Dedifferentiated amniotic fluid mesenchymal stem cell (primary cell): ENCODE data around the gene TPTE2.
"Not testable (repeated sequence)": the region's sequence is repeated elsewhere in the genome, so short reads cannot be mapped to it uniquely, and the experiment has no call there.

Experiments
- DNase-seq: peaks from one replicate; pipeline ENCODE4 v3.0.0-alpha.2; 2016; ENCODE audit errors: extremely low spot score

Gene TPTE2

DNA sequence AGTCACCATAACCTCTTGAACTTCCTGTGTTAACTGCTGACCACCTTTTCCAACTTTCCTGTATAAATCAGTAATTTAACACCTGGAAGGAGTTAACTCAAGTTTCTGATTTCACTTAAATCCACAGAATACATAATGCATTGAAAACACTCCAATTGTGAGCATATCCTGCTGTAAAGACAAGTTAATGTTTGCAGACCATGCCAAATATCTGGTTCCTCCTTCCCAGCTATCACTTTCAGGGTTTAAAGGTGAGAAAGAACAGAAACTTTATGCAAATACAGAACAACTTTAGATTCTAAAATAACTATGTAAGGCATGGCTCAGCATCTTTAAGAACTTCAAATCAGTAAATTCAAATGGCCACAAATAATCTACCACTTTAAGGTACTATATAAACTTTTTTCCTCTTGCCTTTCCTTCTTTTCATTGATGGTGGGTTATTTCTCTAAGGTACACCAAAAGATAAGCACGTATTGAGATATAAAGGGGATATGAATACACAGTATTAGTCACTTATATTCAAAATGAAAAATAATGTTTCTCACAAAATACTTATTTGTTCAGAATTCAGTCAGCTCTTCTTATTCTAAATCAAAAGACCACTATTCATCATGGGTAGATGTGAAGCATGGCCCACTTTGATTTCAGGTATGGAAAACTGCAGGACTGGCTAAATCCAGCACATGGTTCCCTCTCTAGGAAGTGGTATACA, 6.6 kb upstream of the TPTE2 start:
- DNase-seq = no peak

DNA sequence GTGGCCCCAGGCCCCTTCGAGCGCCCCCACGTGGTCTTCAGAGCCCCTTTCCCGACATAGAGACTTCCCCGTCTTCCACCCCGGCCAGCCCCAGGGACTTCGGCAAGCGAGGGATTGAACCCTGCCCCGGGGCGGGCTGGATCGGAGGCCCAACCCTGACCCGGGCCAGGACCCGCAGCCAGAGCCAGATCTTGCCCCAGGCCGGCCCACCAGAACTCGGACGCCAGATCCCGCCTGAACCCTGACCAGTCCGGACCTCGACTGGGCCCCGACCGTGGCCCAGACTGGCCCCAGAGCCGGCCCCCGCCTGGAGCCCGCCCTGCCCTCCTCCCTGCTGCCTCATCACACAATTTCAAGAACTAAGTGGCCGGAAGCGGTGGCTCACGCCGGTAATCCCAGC, 253 bp upstream of the TPTE2 start:
- no peak for DNase-seq

DNA sequence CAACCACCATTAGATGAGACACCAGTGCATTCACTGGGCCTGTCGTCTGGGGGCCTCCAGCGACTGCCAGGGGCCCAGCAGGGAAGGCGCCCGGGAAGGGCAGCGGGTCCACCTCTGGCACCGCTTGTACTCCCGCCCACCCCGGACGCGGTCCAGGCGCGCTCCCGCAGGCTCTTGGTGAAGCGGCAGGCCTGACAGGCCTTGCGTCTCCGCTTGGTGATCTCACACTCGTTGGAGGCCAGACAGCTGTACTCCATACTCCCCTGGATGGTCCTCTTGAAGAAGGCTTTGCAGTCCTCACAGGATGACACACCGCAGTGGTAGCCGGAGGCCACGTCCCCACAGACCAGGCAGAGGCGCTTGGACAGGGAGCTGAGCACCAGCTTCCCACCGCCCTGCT, 660 bp downstream of the TPTE2 start:
- not testable (repeated sequence) for DNase-seq

- DNase-seq = not testable (repeated sequence)
These were observed 1.6 kb downstream of the TPTE2 start for GRCh38 chr13:19559739-19560138.

DNA sequence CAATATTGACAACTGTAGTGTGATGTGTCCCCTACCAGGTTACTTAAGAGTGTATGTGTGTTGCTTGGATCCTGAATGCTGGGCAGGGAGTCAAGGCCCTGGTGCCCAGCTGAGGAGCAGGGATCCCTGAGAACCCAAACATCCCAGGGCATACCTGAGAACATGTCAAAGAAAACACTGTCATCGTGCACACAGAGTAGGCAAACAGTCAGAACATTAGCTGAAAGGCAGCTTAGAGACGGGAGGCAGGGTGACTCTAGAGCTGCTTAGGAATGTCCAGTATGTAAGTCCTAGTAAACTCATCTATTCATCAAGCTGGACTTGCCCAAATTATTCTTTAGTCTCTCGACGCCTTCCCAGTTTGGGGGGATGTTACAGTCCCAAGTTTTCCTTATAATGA, 4.0 kb downstream of the TPTE2 start:
- DNase-seq = not testable (repeated sequence)

- DNase-seq = not testable (repeated sequence)
These were observed 12.1 kb downstream of the TPTE2 start for GRCh38 chr13:19549245-19549644.

DNA sequence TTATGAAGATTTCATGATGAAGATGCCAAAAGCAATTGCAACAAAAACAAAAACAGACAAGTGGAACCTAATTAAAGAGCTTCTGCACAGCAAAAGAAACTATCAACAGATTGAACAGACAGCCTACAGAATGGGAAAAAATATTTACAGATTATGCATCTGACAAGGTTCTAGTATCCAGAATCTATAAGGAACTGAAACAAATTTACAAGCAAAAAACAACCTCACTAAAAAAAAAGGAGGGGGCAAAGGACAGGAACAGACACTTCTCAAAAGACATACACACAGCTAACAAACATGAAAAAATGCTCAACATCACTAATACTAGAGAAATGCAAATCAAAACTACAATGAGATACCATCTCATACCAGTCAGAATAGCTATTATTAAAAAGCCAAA, 35.7 kb downstream of the TPTE2 start:
- DNase-seq = not testable (repeated sequence)

GRCh38 chr13:19519049-19519448, 42.3 kb downstream of the TPTE2 start:
- no peak for DNase-seq

- not testable (repeated sequence) for DNase-seq
These were observed 53.7 kb downstream of the TPTE2 start for GRCh38 chr13:19507623-19508022.

GRCh38 chr13:19460126-19460525, 101.2 kb downstream of the TPTE2 start:
- DNase-seq = not testable (repeated sequence)

- not testable (repeated sequence) for DNase-seq
These were observed 122.2 kb downstream of the TPTE2 start for GRCh38 chr13:19439056-19439686.

DNA sequence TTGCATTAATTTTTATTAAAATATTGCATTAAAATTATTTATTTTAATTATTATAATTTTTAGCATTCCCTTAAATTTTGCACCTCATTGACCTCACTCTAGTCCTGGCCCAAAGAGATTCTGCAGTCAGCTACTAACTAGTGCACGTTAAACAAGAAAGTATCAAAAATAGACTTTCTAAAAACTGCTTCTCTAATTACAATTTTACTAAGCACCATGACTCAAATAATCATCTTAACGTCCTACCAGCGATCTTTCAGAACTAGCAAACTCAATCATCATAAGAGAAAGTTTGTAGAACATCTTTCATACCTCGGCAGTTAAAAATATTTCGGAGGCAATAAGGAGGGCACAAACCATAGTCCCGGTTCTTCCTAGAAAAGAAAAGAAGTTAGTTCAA, 123.6 kb downstream of the TPTE2 start:
- DNase-seq = not testable (repeated sequence)

DNA sequence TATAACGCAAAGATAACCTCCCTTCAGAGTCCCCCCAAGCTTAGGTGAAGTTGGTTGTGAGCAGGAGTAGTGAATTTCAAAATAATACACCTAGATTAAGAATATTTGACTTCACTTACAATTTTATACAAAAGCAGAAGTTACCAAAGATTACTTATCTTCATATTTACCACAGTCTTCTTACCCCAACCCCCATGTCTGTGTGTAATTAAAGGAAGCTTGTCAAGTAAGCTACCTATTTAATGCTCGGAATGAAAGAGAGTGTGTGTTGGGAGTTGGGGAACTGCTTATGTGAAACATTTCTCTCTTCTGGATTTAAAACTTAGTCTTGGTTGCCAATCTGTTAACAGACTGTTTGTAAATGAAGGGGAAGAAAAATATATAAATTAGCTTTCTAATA, 139.1 kb downstream of the TPTE2 start:
- not testable (repeated sequence) for DNase-seq

DNA sequence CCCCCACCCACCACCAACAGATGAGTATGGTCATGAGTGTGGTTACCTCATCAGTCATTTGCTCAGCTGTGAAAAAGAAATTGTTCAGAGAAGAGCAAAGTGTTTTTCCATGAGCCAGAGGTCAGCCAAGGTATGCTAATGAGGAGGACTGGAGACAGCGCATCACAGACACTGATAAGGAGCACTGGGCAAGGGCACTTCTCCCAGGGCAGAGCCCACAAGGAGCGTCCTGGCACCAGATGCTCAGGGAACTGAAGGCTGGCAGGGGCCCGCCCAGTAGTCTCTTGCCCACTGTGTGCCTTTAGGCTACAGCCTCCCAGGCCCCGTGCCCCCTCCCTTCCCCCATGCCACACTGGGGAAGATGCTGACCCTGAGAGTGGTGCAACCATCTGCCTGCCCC, 148.8 kb downstream of the TPTE2 start:
- not testable (repeated sequence) for DNase-seq

GRCh38 chr13:19382746-19383511, 178.4 kb downstream of the TPTE2 start:
- not testable (repeated sequence) for DNase-seq

- DNase-seq = no peak
These were observed 179.2 kb downstream of the TPTE2 start for GRCh38 chr13:19382111-19382510.
